HK-2 (cell line): Measurements from ENCODE around the gene LILRB3.
"Not testable (repeated sequence)": the region's sequence is repeated elsewhere in the genome, so short reads cannot be mapped to it uniquely, and the experiment has no call there.

ENCODE experiments used
- DNase-seq: peaks from one replicate; pipeline ENCODE4 v3.0.0-alpha.2; 2018; ENCODE audit not compliant: unreplicated experiment

LILRB3 gene

GRCh38 chr19:54190503-54191010 lies 32.2 kb downstream of the LILRB3 start:
- DNase-seq = peak; percentile 99

GRCh38 chr19:54189735-54190502 lies 32.9 kb downstream of the LILRB3 start:
- peak; percentile 100 for DNase-seq

GRCh38 chr19:54189145-54189734 lies 33.6 kb downstream of the LILRB3 start, which contains the start of gene MBOAT7:
TSS of gene MBOAT7 (minus strand) at chr19:54189580. CDS start at chr19:54188508, 1,072 bp downstream.
- DNase-seq = no peak

- DNase-seq = no peak
These were observed 34.5 kb downstream of the LILRB3 start for GRCh38 chr19:54188215-54188871.

GRCh38 chr19:54186934-54187381 lies 35.8 kb downstream of the LILRB3 start:
- DNase-seq = no peak

- DNase-seq = no peak
These were observed 36.5 kb downstream of the LILRB3 start for GRCh38 chr19:54186351-54186750.

GRCh38 chr19:54183431-54183830 lies 39.4 kb downstream of the LILRB3 start:
- no peak for DNase-seq

- DNase-seq = not testable (repeated sequence)
These were observed 40.9 kb downstream of the LILRB3 start for GRCh38 chr19:54181894-54182293.

GRCh38 chr19:54180691-54181091 lies 42.1 kb downstream of the LILRB3 start:
- no peak for DNase-seq

GRCh38 chr19:54179921-54180461 lies 42.8 kb downstream of the LILRB3 start:
- no peak for DNase-seq

GRCh38 chr19:54179262-54179852 lies 43.5 kb downstream of the LILRB3 start:
- no peak for DNase-seq

GRCh38 chr19:54178581-54179261 lies 44.1 kb downstream of the LILRB3 start:
- DNase-seq = no peak

- no peak for DNase-seq
These were observed 48.6 kb downstream of the LILRB3 start for GRCh38 chr19:54173951-54174834.

GRCh38 chr19:54173359-54173699 lies 49.5 kb downstream of the LILRB3 start:
- no peak for DNase-seq

- DNase-seq = no peak
These were observed 50.1 kb downstream of the LILRB3 start, which contains the start of gene TMC4 for GRCh38 chr19:54172471-54173358. TSS of gene TMC4 (minus strand) at chr19:54173160. CDS start at chr19:54173117, 43 bp downstream.

GRCh38 chr19:54171736-54172431 lies 50.9 kb downstream of the LILRB3 start:
- not testable (repeated sequence) for DNase-seq

GRCh38 chr19:54169149-54169740 lies 53.6 kb downstream of the LILRB3 start:
- DNase-seq = no peak
